WERI-Rb-1 (cell line): Measurements from ENCODE around the gene GPATCH2L.

ENCODE experiments used
- DNase-seq: peaks from one replicate; pipeline ENCODE4 v3.0.0-alpha.2; 2020
- H3K27ac ChIP-seq: fragments of 250-450 bp; sonication (Bioruptor Pico); 2 replicates; pipeline ENCODE4 v1.5.1; 2020; ENCODE audit warnings: mild to moderate bottlenecking, moderate library complexity
- H3K27me3 ChIP-seq: fragments of 250-450 bp; sonication (Bioruptor Pico); 2 replicates; pipeline ENCODE4 v1.5.1; 2021; ENCODE audit warnings: mild to moderate bottlenecking, low read depth, moderate library complexity; ENCODE audit not compliant: insufficient read depth, severe bottlenecking
- H3K36me3 ChIP-seq: fragments of 250-450 bp; sonication (Bioruptor Pico); 2 replicates; pipeline ENCODE4 v1.5.1; 2020; ENCODE audit warnings: mild to moderate bottlenecking, moderate library complexity
- H3K4me3 ChIP-seq: 2 replicates; pipeline ENCODE4 v1.5.1; 2011; ENCODE audit warnings: low read depth, mild to moderate bottlenecking, control low read depth, low read length
- H3K9me3 ChIP-seq: fragments of 250-450 bp; sonication (Bioruptor Pico); 2 replicates; pipeline ENCODE4 v1.5.1; 2021; ENCODE audit warnings: mild to moderate bottlenecking, moderate library complexity; ENCODE audit not compliant: severe bottlenecking
- CTCF ChIP-seq: IDR thresholded peaks from 2 replicates; pipeline ENCODE4 v1.5.1; 2011; ENCODE audit warnings: low read depth, mild to moderate bottlenecking, control low read depth, inconsistent platforms, low read length

The GPATCH2L gene

GRCh38 chr14:76123426-76124225 is 28.1 kb upstream of the GPATCH2L start:
- no peak for TF ChIP-seq CTCF
- no peaks in the 10 kb centered on the region for H3K9me3 ChIP-seq
- no peaks in the 10 kb centered on the region for H3K27me3 ChIP-seq
- DNase-seq, result no peak
- H3K4me3 ChIP-seq, result no peak overlapping the region
- no peak overlapping the region for H3K27ac ChIP-seq
- no peaks in the 10 kb centered on the region for H3K36me3 ChIP-seq

DNA sequence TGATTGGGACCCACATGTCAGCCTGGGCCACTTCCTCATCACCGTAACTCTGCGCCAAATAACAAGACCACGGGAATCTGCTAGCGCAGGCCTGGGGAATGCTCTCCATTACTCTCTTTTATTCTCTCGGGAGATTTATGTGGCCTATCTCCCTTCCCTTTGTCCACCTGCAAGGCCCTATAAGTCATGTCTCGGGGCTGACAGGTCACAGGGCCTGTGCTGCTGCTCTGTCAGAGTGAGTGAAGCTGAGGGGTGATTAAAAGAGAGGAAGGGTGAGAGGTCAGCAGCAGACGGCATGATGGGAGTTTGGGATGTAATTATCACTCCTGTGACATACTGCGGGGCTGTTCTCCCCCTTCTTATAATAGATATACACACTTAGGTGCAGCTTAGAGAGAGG is 26.2 kb upstream of the GPATCH2L start:
- TF ChIP-seq CTCF, result no peak
- Histone ChIP-seq H3K27ac (no peak overlapping the region), H3K27me3 (no peaks in the 10 kb centered on the region), H3K4me3 (no peak overlapping the region), H3K9me3 (no peaks in the 10 kb centered on the region), H3K36me3 (no peaks in the 10 kb centered on the region)
- DNase-seq, result no peak

DNA sequence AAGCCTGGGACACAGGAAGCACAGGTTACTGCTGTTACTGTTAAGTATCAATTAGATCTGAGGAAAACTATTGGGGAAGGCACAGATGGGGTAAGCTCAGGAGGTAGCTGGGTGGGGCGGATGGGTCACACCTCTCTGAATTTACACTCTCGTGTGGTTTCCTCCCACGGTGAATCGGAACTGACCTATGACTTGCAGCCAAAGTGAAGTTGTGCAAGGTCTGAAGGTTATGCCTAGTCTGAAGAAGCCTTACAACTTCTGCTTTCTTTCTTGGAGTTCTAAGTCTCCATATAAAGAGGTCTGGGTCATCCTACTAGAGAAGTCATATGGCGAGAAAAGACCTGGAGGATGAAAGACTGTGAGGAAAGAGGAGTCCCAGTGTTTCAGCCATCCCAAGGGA is 25.6 kb upstream of the GPATCH2L start:
- Histone ChIP-seq H3K36me3 (no peaks in the 10 kb centered on the region), H3K27me3 (no peaks in the 10 kb centered on the region), H3K4me3 (no peak overlapping the region), H3K9me3 (no peaks in the 10 kb centered on the region), H3K27ac (no peak overlapping the region)
- no peak for DNase-seq
- TF ChIP-seq CTCF, result no peak

DNA sequence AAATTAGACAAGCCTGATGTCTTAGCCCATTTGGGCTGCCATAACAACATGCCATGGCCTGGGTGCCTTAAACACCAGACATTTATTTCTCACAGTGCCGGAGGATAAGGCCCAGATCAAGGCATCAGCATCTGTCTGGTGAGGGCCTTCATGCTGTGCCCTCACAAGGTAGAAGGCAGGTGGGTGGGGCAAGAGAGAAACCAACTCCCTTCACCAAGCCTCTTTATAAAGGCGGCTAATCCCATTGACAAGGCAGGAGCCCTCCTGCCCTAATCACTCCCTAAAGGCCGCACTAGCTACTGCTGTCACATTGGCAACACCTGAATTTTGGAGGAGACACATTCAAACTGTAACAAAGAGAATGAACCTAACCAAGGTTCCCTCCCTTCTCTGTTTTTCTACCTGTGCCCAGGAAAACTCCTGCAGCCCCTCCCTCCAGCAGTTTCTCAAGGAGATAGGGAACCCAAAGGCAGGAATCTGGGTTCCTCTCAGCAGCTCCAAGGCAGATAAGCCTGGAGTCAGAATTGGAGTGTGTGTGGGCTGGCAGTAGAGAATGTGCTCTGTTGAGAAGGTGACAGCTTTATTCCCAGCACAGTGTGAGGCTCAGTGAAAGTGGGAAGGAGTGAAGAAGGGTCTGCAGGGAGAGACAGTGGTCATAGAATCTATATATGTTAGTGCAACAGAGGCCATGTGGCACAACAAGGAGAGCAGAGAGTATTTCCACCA is 21.7 kb upstream of the GPATCH2L start:
- DNase-seq, result peak; percentile 69
- Histone ChIP-seq H3K36me3 (no peaks in the 10 kb centered on the region), H3K4me3 (no peak overlapping the region), H3K27ac (no peak overlapping the region), H3K9me3 (no peaks in the 10 kb centered on the region), H3K27me3 (no peaks in the 10 kb centered on the region)
- no peak for TF ChIP-seq CTCF

DNA sequence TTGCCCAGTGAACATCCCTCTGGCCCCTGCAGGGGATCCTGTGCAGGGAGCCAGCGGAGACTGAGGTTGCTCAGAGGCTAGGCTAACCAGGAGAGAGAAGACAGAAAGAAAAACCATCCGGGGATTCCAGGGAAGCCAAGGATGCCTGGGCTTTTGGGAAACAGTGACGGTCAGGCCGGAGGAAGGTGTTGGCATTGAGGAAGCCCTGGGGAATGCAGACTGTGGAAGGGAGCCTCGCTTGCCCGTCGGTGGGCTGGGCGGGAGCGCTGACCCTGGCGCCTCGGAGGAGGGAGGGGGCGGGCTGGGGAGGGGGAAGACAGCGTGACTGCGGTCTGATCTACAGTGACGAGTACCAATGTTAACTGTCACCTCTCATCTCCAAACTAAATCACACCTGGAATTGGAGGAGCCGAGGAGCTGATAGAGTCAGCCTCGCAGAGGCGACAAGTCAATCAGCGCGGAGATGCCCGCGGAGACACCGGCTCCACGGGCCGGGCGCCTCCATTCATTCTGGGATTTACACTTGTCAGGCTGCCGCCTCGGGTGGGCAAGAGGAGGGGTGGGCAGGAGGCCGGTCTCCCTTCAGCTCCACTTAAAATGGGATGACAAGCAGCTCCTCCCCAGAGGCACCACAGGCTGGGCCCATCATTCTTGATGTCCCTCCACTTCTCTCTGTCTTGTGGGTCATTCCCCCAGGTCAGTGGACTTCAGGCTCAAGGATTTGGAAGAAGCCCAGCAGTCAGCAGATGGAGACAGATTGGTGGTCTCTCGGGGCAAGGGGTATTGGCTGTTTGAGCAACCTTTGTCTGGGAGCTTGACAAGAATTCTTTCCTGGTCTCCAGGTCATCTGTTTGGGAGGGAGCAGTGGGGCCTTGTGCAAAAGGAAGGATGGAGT is 20.4 kb upstream of the GPATCH2L start:
- Histone ChIP-seq H3K27ac (no peak overlapping the region), H3K9me3 (no peaks in the 10 kb centered on the region), H3K36me3 (no peaks in the 10 kb centered on the region), H3K4me3 (no peak overlapping the region), H3K27me3 (no peaks in the 10 kb centered on the region)
- TF ChIP-seq CTCF, result no peak
- no peak for DNase-seq
